ENCODE measurements around the gene SLC4A5.
"Not testable (repeated sequence)": the region's sequence is repeated elsewhere in the genome, so short reads cannot be mapped to it uniquely, and the experiment has no call there.

SLC4A5 gene

GRCh38 chr2:74262681-74263080, 80.5 kb downstream of the SLC4A5 start:
- DNase-seq = no peak

GRCh38 chr2:74261204-74261864, 81.9 kb downstream of the SLC4A5 start:
- peak; percentile 57 for DNase-seq

GRCh38 chr2:74260495-74260894, 82.7 kb downstream of the SLC4A5 start:
- DNase-seq = no peak

DNA sequence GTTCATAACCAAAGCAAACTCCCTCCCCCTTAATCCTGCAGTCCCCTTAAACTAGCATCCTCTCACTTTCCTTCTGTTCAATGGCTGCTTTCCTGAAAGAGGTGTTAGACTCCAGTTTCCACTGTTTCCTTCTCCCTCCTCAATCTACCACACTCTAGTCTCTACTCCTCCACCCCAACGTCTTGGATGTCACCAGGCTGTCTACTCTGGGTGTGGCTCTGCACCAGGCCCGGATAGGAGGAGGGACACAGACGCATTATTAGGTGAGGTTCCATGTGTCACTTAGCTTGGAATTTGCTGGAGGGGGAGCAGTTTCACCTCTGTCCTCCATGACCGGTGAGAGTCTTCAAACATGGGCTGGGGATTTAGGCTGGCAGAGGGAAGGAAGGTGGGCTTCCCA, 83.5 kb downstream of the SLC4A5 start:
- DNase-seq = no peak

GRCh38 chr2:74259191-74259590, 84.0 kb downstream of the SLC4A5 start:
- no peak for DNase-seq

DNA sequence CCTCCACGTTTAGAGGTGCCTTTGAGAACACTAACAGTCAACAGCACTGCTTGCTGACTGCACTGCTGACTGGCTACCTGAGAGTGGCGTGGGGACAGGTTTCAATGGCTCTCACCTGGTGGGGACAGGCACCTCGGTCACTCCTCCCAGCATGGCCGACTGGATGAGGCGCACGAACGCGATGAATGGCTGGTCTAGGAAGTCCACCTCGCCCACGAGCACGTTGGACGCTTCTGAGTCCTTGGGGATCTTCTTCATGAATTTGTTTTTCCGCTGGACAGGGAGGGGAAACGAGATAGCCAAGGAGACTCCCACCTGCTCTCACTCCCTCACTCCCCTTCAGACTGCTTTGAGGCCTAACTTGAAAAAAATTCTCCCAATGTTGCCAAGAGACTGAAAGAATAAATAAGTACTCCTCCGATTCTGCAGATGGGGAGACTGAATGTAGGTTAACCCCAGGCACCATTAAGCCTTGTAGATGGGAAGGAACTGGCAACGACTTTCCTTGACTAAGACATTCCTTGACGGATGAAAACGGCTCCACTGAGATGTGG, 87.5 kb downstream of the SLC4A5 start:
- no peak for DNase-seq

DNA sequence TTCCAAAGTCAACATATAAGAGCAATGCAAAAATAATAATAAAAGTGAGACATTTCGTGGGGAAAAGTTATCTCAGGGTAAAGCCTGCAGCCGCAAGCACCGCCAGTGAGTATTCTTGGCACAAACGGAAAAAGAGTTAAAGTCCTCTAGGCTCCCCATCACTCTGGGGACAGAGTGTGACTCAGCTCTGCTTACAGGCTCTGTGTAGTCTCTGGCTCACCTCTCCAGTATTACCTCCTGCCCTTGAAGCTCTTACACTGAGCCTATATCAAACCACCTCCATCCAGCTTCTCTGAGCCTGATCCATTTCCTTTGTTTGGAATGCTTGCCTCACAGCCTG, 89.3 kb downstream of the SLC4A5 start:
- no peak for DNase-seq

DNA sequence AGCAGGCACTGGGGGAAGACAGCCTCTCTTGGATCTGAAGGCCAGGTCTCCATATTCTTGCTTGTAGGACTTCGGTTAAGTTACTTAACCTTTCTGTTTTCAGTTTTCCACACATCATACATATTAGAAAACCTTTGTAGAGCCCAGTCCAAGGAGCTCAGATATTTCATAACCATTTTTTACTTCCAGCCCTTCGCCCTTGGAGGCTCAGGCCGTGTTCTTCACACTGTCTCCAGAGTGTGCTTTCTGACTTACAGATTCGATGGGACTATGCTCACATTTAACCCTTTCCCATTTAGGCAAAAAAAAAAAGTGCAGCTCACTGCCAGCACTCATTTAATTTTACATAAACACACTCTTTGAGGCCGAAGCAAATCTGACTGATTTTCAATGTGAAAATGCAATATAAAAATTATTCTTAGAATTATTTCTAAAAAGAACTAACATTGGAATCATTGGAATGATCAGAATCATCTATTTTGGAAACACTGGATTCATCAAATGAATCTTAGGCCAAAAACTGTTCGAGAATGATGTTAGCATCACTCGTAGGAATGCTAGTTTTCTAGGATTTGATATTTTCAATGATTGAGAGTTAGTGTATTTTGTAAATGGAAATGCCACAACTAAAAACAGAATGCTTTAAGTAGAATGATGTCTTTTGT, 89.8 kb downstream of the SLC4A5 start:
- DNase-seq = no peak

GRCh38 chr2:74252862-74253261, 90.4 kb downstream of the SLC4A5 start:
- no peak for DNase-seq

DNA sequence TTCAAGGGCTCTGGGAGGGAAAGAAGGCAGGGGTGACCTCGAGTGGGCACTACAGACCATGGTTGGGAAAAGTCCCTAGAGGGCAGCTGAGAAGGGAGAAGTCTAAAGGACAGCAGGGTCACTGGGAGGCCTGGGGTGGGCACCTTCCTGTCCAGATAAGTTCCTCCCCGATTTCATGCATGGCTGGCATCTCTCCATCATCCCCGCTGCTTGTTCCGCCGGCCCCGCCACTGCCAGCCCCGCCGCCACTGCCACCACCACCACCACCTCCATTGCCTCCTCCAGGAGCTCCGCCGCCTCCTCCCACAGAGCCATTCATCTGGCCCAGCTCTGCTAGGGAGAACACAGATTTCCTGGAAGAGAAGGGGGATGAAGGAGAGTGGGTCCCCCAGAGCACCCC, 91.2 kb downstream of the SLC4A5 start:
- DNase-seq = no peak

- peak; percentile 29 for DNase-seq
These were observed 93.0 kb downstream of the SLC4A5 start for GRCh38 chr2:74250189-74250631.

- no peak for DNase-seq
These were observed 93.7 kb downstream of the SLC4A5 start for GRCh38 chr2:74249406-74250122.

DNA sequence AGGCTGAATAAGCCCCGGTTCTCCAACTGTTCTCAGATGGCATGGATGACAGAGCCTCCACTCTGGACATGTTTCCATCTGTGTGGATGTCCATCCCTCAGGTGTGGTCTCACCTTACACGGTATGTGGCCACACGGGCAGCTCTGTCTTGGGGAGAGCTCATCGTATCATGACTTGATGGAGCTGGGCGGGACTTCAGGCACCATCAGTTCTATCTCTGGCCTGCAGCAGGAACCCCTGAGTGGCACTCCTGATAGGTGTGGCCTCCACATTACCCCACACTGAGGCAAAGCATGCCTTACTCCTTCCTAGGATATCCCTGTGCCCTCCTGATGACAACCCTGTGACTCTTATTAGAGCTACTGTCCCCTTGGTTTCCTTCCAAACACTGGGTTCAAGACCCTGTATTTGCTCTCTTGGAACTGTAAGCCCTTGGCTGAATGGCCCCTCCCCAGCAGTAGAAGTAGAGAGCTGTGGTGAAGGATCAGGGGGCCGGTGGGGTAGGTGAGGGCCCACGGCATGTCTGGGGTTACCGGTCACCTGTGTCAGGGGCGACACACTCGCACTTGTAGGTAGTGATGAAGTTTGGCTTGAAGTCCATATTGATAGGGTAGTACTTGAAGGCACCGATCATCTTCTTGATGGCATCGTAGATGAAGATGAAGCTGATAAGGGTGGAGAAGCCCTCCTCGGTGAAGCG, 96.6 kb downstream of the SLC4A5 start:
- no peak for DNase-seq

GRCh38 chr2:74244286-74244685, 98.9 kb downstream of the SLC4A5 start:
- no peak for DNase-seq

DNA sequence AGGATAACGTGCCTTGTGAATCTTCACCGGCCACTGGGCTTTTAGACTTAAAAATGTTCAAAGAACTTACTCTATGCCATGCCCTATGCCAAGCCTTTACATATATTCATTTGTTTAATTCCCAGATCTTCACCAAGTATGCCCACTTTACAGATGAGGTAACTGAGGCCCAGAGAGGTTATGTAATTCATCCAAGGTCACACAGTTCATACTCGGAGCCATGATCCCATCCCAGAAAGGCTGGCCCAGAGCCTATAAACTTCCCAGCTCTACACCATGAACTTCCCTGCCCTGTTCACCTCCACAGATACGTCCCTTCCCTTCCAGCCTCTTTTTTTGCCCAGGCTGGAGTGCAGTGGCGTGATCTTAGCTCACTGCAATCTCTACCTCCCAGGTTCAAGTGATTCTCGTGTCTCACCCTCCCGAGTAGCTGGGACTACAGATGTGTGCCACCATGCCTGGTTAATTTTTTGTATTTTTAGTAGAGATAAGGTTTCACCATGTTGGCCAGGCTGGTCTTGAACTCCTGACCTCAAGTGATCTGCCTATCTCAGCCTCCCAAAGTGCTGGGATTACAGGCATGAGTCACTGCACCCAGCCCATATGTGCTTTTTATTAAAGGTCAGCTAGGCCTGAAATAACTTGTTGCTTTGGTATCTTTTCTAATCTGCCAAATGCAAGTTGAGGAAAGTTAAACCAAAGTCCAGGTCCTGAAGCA, 100.7 kb downstream of the SLC4A5 start:
- DNase-seq = no peak

GRCh38 chr2:74239346-74239745, 103.9 kb downstream of the SLC4A5 start:
- DNase-seq = no peak

- no peak for DNase-seq
These were observed 104.3 kb downstream of the SLC4A5 start for GRCh38 chr2:74238879-74239278.

DNA sequence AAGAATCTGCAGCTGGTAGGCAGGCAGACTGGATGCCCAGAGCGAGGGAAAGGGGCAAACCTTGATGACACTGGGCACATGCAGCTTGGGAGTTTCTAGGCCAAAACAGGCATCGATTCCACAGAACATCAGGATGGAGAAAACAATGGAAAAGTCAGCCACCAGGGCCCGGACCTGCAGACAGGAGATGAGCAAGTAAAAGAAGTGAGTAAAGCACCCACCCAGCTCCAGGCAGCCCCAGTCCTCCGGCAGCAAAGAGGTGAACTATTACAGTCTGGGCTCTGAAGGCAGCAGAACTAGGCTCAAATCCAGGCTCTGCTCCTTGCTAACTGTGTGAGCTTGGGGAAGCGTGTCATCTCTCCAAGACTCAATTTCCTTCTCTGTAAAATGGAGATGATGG, 108.2 kb downstream of the SLC4A5 start:
- DNase-seq = no peak

DNA sequence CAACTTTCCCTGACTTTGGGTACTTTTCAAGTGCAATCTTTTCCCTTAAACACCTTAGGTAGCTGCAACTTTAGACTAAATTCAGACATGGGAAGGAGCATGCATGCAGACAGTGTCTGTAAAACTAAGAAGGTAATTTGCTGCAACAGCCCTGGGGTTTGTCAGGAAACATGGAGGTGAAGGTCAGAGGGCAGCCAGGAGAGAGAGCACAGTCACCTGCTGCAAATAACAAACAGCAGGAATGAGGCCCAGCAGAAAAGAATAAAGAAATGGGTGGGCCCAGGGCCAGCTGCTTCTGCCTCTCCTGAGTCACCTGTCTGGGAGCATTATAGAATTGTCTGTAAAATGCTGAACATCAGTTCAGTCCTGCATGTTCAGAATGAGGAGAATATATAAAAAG, 109.6 kb downstream of the SLC4A5 start:
- no peak for DNase-seq

GRCh38 chr2:74232426-74232825, 110.8 kb downstream of the SLC4A5 start:
- no peak for DNase-seq

- DNase-seq = not testable (repeated sequence)
These were observed 113.4 kb downstream of the SLC4A5 start for GRCh38 chr2:74229865-74230264.

GRCh38 chr2:74228772-74229171, 114.4 kb downstream of the SLC4A5 start:
- no peak for DNase-seq

- no peak for DNase-seq
These were observed 115.6 kb downstream of the SLC4A5 start for GRCh38 chr2:74227646-74228045.
